HK-2 (cell line): ENCODE data around the gene NUDT14.

Experiments
- DNase-seq: peaks from one replicate; pipeline ENCODE4 v3.0.0-alpha.2; 2018; ENCODE audit not compliant: unreplicated experiment

The NUDT14 gene

GRCh38 chr14:105199093-105199492 lies 18.0 kb upstream of the NUDT14 start:
- peak; percentile 48 for DNase-seq

- DNase-seq, result no peak
These were observed 17.5 kb upstream of the NUDT14 start for GRCh38 chr14:105198588-105198987.

DNA sequence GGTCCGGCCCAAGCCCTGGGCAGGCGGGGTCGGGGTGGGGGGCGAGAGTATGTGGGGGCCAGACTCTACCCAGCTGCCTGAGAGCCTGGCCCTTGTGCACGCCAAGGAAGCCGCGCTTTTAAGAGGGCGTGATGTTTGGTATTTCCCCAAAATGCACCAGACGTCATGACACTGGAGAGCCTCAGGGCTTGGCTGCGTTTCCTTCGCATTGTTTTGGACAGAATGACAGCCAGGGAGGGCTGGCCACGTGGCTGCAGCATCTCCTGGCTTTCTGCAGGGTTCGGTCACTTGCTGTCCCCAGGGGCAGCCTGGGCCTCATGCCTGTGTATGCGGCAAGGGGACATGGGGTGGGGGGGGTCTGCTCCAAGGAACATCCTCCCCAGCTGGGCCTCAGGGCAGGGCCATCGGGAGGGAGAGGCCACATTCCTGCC lies 16.1 kb upstream of the NUDT14 start:
- no peak for DNase-seq

DNA sequence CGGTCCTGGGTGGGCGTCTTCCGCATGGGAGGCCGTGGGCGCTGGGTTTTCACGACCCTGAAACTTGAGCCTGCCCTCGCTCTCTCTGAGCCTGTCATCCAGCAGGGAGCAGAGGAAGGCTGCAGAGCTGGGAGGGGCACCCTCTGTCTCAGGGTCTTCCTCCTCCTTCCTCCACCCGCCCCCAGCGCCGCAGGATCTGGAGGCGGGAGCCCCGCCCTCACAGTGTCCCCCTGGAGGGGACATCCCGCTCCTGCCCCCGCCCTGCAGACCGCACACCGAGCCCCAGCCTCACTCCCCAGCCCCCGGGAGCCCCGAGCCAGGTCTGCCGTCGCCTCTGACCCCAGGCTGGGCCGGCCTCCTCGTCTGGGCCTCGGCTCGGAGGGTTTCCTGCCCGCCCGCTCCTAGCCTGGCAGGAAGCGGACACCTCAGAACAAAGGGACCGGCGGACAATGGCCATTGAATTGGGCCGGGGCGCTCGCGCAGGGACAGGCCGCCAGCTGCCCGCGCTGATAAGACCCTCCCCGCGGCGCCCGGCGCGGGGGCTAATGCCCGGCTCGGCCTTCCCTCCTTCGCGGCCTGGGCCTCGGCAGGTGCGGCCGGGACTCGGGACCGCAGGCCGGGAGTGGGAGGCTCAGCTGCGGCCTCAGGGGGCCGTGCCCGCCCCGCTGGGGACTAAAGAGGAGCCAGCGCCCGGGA lies 15.3 kb upstream of the NUDT14 start:
- DNase-seq, result no peak

DNA sequence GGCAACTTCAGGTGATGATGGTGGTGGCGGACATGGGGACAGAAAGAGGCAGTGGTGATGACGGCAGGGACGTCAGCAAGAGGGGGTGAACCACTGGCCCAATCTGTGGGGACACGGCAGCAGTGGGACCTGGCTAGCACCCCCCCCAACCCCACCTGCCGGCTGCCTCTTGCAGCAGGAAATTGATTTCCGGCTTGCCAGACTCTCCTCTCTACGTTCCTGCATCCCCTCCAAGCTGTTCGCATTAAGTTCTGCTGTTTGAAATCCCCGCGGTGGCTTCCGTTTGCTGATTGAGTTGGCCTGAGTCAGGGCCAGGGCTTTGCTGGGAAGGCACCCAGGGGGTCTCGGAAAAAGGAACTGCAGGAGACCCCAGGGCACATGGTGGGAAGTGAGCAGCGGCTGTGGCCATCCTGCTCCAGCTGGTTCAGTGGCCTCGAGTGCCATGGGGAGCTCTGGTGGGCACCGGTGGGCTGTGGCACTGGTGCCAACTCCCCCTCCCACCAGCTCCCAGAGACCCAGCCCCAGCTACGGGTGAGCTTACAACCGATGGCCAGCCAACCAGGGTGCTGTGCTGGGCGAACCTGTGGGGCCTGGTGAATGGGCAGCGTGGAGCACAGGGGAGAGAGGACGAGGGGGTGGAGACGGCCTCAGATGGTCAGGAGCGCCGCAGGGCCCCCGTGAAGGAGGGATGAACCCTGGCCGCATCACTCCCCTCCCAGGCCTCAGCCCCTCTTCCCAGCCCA lies 14.6 kb upstream of the NUDT14 start:
- DNase-seq, result no peak

DNA sequence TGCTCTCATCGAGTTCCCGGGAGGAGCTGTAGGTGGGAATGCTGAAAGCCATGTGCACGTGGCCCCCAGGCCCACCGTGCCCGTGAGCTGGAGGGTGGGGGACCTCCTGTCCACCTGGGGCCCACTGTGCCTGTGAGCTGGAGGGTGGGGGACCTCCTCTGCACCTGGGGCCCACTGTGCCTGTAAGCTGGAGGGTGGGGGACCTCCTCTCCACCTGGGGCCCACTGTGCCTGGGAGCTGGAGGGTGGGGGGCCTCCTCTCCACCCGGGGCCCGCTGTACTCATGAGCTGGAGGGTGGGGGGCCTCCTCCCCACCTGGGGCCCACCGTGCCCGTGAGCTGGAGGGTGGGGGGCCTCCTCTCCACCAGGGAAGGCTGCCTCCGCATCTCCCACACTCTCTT lies 13.9 kb upstream of the NUDT14 start:
- DNase-seq, result no peak

DNA sequence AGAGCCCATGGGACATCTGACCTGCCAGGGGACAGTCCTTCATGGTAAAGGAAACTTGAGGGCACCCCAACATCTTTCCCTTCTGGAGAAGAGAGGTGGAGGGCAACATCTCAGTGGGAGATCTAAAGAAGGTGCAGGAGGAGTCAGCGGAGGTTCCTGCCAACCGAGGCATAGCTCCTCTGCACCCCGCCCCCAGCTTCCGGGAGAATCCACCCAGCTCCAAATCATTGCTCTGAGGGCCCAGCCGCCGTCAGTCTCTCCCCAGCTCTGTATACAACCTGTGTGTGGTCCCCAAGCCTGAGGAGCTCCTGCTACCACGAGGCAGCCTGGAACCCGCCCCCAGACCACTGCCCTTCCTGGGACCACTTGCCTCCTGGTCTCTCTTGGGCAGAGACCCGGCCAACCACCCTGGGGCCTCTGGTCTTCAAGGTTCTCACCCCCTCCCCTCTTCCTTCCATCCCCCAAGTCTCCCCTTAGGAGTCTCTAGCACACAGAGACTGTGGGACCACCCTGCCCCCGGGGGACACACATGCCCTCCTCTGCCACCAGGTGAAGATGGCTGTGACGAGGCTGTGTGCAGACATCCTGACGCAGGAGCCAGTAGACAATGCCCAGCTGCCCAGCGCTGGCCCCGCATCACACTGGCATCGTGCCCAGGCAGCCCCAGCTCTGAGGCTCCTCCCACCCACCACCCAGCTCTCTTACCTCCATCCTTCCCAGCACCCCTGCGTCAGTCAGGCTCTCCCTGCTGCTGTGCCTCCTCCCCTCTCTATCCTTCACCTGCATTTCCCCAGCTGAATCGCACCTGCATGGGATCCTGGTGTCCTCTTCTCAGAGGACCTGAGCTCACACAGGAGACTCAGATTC lies 13.0 kb upstream of the NUDT14 start:
- no peak for DNase-seq

DNA sequence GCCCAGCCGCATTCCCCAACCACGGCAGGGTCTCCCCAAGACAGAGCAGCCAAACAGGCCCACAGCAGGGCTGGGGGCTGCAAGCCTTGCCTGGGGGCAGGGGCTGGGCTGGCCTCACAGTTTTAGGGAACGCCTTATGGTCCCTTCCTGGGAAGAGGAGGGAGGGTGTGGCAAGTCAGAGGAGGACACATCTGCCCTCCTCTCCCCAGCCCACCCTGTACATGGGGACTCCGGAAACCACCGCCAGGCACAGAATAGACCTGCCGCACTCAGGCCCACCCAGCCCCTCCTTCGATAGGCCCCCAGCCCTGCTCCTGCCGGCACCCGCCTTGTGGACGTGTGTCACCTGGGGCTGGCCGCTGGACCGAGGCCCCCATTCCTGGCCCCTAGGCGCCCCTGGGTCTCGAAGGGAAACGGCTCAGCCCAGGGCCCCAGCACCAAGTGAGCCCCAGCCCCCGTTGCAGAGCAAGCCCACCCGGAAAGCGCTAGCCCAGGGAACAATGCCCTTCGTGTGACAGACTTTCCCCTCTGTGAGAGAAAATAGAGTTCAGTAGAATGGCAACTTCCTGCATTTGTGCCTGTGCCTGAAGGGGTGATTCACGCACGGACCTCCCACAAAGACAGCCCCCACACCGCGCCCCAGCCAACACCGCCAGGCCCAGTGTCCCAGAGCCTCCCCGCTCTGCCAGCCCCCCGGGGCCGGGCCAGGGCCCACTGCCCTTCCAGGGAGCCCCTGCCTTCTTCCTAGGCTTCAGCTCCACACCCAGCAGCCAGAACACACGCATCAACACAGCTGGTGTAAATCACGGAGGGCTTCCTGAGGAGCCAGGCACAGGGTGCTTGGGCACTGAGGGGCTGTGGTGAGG lies 12.0 kb upstream of the NUDT14 start:
- DNase-seq, result no peak

GRCh38 chr14:105187935-105188524 lies 6.9 kb upstream of the NUDT14 start:
- DNase-seq, result no peak

DNA sequence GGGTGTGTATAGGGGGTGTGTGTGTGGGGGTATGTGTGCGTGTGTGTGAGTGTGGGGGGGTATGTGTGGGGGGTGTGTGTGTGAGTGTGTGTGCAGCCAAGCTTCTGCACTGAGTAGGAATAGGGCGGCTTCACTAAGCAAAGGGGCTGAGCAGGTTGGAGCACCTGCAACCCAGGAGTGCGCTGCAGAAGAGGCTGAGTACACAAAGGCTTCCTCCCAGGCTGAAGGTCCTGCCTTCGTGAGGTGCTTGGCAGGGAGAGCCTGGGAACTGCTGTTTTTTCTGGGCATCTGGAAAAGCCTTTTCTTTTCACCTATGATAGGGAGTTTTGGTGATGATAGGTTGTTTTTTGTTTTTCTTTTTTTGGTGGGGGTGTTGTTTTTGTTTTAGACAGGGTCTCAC lies 6.0 kb upstream of the NUDT14 start:
- no peak for DNase-seq

DNA sequence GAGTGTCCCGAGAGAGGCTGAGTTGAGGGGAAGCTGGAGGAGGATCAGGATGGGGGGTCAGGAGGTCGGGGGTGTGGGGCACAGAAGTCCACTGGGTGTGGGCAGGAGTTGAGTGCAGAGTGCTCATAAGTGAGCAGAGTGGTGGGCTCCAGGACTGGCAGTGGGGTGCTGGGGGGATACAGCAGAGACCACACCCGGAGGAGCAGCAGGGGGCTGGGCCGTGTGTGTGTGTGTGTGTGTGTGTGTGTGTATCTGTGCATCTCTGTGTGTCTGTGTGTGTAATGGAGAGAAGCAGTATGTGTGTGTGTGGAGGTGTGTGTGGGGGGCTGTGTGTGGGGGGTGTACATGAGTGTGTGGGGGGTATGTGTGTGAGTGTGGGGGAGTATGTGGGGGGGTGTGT lies 4.9 kb upstream of the NUDT14 start:
- no peak for DNase-seq

GRCh38 chr14:105185001-105185400 lies 3.9 kb upstream of the NUDT14 start:
- DNase-seq, result no peak

- DNase-seq, result no peak
These were observed 3.3 kb upstream of the NUDT14 start for GRCh38 chr14:105184461-105184860.

- DNase-seq, result no peak
These were observed 1.3 kb upstream of the NUDT14 start for GRCh38 chr14:105182296-105183020.

DNA sequence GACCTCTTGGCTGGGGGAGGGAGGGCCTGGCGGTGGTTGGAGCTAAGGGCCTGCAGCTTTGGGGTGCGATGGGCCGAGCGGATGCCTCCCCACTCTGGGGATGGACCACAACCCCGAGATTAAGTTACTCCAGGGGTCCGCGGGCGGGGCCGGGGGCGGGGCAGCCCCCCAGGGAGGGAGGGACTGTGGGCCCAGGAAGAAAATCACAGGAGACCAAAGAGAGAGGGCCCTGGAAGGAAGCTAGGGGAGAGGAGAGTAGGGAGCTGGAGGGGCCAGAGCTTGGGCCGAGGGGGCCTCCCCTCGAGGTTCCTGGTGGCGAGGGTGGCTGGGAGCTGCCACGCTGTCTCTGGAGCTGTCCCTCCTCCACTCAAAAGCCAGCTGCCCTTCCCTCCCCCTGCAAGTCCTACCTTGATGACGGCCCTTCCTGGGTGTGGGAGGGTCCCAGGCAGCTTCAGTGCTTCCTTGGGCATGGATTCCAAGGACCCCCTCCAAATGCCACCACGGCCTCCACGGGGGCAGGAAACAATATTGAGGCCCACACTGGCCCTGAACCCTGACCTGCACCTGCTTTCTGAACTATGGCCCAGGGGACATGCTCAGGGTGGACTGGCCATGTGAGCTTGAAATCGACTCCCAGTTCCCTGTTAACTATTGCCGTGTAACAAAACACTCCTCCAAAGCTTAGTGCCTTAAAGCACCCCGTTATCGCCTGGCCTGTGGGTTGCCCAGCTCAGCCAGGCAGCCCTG lies 610 bp upstream of the NUDT14 start:
- no peak for DNase-seq

DNA sequence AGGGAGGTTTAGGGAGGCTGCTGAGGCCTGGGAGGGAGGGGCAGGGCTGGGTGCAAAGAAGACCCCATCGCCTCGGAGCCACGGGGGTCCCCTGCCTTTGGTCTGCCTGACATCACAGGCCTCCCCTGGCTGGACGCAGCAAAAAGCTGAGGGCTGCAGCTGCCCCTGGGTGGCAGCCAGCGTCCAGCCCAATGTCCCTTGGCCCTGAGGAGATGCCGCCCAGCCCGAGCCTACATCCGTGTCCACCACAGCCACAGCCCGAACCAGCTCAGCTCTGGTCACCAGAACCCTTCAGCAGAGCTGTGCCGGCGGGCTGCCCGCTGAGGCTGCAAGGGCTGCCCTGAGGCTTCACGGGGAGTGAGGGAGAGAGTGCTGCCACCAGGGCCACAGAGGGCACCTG lies 1.9 kb downstream of the NUDT14 start:
- DNase-seq, result no peak

- no peak for DNase-seq
These were observed 2.3 kb downstream of the NUDT14 start for GRCh38 chr14:105178868-105179140.

GRCh38 chr14:105178069-105178867 lies 2.8 kb downstream of the NUDT14 start:
- DNase-seq, result no peak

DNA sequence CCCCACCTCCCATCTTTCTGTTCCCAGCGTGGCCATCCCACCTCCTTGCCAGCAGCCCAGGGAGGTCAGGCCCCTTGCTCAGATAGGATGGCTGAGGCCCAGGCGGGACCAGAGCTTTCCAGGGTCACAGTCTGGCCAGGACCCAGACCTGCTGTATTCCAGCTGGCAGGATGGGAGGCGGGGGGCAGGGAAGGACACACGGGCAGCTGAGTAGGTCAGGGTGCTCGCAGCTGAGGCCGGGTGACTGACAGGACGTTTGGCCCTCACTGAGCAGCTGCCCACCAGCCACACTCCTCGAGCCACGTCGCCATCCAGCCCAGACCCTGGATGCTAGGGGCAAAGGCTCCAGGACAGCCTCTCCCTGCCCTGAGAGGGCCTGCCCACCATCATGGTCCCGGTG lies 4.0 kb downstream of the NUDT14 start:
- DNase-seq, result no peak
